ENCODE measurements around the gene HSD3B7.

The HSD3B7 gene

DNA sequence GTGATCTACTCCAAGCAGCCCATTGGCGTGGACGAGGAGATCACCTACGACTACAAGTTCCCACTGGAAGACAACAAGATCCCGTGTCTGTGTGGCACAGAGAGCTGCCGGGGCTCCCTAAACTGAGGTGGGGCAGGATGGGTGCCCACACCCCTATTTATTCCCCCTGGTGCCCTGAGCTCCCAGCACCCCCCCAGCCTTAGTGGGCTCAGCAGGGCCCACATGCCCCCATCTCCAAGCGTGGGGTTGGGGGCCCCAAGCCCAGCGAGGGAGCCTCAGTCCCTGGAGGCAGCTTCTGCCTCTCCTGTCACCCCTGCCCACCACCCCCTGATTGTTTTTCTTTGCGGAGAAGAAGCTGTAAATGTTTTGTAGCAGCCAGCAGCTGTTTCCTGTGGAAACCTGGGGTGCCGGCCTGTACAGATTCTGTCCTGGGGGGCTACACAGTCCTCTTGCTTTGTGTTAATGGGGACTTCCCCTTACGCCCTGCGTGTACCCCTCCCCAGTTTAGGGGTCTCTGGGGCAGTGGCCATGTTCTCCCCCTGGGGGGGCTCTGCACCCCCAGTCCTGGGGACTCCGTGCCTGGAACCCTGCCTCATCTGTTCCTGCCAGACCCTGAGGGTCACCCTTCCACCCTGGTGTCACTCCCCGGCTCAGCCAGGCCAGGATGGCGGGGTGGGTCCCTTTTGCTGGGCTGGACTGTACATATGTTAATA, 953 bp upstream of the HSD3B7 start:
- TF ChIP-seq, protein P1, sequence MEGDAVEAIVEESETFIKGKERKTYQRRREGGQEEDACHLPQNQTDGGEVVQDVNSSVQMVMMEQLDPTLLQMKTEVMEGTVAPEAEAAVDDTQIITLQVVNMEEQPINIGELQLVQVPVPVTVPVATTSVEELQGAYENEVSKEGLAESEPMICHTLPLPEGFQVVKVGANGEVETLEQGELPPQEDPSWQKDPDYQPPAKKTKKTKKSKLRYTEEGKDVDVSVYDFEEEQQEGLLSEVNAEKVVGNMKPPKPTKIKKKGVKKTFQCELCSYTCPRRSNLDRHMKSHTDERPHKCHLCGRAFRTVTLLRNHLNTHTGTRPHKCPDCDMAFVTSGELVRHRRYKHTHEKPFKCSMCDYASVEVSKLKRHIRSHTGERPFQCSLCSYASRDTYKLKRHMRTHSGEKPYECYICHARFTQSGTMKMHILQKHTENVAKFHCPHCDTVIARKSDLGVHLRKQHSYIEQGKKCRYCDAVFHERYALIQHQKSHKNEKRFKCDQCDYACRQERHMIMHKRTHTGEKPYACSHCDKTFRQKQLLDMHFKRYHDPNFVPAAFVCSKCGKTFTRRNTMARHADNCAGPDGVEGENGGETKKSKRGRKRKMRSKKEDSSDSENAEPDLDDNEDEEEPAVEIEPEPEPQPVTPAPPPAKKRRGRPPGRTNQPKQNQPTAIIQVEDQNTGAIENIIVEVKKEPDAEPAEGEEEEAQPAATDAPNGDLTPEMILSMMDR (IDR thresholded peaks at IDR 0.05; ENCODE audit: extremely low read depth, missing control alignments) = no peak
- DNase-seq (ENCODE audit: low spot score) = no peak

DNA sequence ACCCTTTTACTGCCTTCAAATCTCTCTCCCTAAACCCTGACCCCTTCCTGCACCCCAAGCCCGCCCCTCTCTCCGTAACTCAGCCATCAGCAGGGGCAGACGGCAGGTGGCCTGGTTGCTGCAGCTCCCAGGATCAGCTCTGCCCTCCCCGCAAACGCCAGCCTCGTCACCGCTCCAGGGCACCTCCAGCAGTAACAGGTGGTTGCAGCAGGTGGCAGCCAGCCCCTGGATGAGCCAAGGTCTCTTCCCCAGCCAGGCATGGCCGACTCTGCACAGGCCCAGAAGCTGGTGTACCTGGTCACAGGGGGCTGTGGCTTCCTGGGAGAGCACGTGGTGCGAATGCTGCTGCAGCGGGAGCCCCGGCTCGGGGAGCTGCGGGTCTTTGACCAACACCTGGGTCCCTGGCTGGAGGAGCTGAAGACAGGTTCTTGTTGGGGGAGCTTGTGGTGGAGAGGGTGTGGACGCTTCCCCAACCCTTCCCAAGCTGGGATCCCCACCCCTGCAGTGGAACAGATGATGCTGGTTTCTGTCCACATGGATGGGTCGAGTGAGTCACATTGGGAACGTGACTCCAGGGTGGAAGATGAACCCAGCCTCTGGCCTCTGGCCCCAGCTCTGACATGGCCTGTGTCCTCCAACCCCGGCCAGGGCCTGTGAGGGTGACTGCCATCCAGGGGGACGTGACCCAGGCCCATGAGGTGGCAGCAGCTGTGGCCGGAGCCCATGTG, 558 bp downstream of the HSD3B7 start:
- DNase-seq (ENCODE audit: low spot score) = no peak
- TF ChIP-seq, protein P1 (IDR thresholded peaks at IDR 0.05; ENCODE audit: extremely low read depth, missing control alignments) = no peak

DNA sequence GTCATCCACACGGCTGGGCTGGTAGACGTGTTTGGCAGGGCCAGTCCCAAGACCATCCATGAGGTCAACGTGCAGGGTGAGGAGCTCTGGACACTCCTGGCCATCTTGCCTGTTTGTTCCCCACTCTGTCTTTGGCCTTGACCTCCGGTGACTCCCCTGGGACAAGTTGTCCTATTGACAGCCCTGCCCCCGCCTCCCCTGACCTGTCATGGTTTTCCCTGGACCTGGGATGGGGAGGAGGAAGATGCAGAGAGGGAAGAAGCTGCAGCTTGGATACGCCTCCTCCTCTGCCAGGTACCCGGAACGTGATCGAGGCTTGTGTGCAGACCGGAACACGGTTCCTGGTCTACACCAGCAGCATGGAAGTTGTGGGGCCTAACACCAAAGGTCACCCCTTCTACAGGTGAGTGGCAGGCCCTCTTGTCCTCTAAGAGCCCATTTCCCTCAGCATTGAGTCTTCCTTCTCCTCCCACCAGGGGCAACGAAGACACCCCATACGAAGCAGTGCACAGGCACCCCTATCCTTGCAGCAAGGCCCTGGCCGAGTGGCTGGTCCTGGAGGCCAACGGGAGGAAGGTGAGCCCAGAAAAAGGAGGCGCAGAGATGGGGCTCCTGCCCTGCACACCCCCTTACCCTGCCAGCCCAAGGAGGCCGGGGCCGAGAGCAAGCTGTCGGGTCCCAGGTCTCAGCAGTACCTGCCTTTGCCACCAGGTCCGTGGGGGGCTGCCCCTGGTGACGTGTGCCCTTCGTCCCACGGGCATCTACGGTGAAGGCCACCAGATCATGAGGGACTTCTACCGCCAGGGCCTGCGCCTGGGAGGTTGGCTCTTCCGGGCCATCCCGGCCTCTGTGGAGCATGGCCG, 1.4 kb downstream of the HSD3B7 start:
- DNase-seq (ENCODE audit: low spot score) = no peak
- TF ChIP-seq, protein P1 (IDR thresholded peaks at IDR 0.05; ENCODE audit: extremely low read depth, missing control alignments) = no peak

DNA sequence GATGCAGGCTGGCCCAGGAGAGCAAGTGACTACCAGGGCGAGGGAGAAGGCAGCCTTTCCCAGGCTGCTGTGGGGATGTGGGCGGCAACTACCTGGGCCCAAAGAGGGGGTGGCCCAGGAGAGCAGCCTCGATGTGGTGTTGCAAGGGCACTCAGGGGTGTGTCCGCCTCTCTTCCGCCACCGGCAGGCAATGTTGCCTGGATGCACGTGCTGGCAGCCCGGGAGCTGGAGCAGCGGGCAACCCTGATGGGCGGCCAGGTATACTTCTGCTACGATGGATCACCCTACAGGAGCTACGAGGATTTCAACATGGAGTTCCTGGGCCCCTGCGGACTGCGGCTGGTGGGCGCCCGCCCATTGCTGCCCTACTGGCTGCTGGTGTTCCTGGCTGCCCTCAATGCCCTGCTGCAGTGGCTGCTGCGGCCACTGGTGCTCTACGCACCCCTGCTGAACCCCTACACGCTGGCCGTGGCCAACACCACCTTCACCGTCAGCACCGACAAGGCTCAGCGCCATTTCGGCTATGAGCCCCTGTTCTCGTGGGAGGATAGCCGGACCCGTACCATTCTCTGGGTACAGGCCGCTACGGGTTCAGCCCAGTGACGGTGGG, 2.7 kb downstream of the HSD3B7 start:
- TF ChIP-seq, protein P1 (IDR thresholded peaks at IDR 0.05; ENCODE audit: extremely low read depth, missing control alignments) = no peak
- DNase-seq (ENCODE audit: low spot score) = no peak

DNA sequence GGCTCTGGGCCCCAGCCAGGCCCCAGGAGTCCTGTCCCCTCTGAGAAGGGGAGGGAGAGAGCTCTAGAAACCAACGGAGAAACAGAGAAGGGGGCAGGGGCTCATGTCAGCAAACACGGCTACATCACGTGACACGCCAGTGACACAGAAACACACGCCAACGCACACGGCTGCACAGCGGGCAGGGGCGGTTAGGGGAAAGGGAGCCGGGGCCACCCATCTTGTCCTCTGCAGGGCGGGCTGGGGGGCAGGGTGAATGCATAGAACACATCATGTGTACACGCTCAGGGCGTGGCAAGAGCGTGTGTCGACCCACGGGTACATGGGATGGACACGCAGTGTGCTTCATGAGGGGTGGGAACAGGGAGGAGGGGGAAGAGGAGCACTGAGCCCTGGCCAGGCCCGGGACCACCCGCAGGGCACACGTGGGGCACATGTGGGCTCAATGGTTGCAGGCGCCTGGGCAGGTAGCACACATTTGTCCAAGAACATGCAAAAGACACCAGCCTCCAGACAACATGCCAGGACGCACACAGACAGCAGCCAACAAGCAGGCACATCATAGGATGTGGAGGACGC, 4.6 kb downstream of the HSD3B7 start:
- DNase-seq (ENCODE audit: low spot score) = no peak
- TF ChIP-seq, protein P1 (IDR thresholded peaks at IDR 0.05; ENCODE audit: extremely low read depth, missing control alignments) = no peak

DNA sequence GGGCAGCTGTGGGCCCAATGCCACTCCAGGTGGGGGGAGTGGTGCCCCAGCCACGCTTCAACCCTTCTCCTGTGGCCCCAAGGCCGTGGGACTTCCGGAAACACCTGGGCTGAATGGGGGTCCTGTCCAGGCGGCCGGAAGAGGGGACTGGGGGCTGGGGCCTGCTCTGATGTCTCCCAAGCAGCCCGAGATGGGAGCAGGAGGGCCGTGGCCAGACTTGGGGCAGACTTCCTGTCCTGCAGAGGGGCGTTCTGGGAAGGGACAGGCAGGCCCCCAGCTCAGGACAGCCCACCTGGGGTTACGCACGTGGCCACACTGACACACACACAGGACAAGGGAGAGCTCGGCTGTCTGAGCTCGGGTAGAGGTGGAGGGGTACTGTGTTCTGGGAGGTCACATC, 5.1 kb downstream of the HSD3B7 start:
- no peak for DNase-seq (ENCODE audit: low spot score)
- TF ChIP-seq, protein P1 (IDR thresholded peaks at IDR 0.05; ENCODE audit: extremely low read depth, missing control alignments) = no peak

Data from GM20000 (cell line).